H7 (cell line): ENCODE results near the gene MASP2. TPM values are rescaled to one million over a fixed set of nuclear protein-coding genes. Genes with fewer than 3 reads are reported as not detected.
"Not testable (repeated sequence)": the region's sequence is repeated elsewhere in the genome, so short reads cannot be mapped to it uniquely, and the experiment has no call there.

Source experiments
- DNase-seq: peaks from one replicate; pipeline ENCODE4 v3.0.0; 2012
- H3K27me3 ChIP-seq: 2 replicates; pipeline ENCODE4 v1.6.0; 2011; ENCODE audit warnings: mild to moderate bottlenecking, low read length; ENCODE audit not compliant: control insufficient read depth, insufficient read depth
- H3K36me3 ChIP-seq: replicated peaks from 2 replicates; pipeline ENCODE4 v1.5.1; 2011; ENCODE audit warnings: low read length; ENCODE audit not compliant: control insufficient read depth, insufficient read depth
- H3K4me3 ChIP-seq: 2 replicates; pipeline ENCODE4 v1.5.1; 2011; ENCODE audit warnings: low read depth, mild to moderate bottlenecking, control low read depth, low read length, moderate library complexity; ENCODE audit not compliant: insufficient read depth
- total RNA-seq: library from RNA; depleted of rRNA; stranded (reverse); fragments of >200 nt; shearing (Covaris generic); gene quantifications from 2 replicates; pipeline ENCODE4 v1.2.3, GENCODE V29; 2014

MASP2 gene
- total RNA-seq, 1 experiment from 2014 or later, result 0.17 TPM

- H3K36me3 ChIP-seq, result peaks cover 2% of the 10 kb centered on the region; the same call in 1 of the 2 replicates
- no peaks in the 10 kb centered on the region for H3K27me3 ChIP-seq
- DNase-seq, result no peak
- H3K4me3 ChIP-seq, result no peak overlapping the region
These were observed 15.3 kb downstream of the MASP2 start for GRCh38 chr1:11031624-11032262.

- peaks cover 4% of the 10 kb centered on the region for H3K36me3 ChIP-seq
- DNase-seq, result no peak
- H3K4me3 ChIP-seq, result no peak overlapping the region
- H3K27me3 ChIP-seq, result no peaks in the 10 kb centered on the region
These were observed 16.2 kb downstream of the MASP2 start for GRCh38 chr1:11030865-11031264.

DNA sequence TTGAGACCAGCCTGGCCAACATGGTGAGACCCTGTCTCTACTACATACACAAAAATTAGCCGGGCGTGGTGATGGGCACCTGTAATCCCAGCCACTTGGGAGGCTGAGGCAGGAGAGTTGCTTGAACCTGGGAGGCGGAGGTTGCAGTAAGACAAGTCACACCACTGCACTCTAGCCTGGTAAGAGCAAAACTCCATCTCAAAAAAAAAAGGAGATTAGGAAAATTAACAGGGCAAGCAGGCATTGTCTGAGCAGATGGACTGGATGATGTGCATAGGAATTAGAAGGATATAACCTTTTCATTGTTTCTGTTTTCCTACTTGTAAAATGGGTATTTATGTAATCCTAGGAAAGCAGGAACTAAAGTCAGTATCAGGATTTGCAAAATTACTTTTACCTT lies 19.0 kb downstream of the MASP2 start:
- H3K36me3 ChIP-seq, result peaks cover 11% of the 10 kb centered on the region
- no peak for DNase-seq
- no peaks in the 10 kb centered on the region for H3K27me3 ChIP-seq

DNA sequence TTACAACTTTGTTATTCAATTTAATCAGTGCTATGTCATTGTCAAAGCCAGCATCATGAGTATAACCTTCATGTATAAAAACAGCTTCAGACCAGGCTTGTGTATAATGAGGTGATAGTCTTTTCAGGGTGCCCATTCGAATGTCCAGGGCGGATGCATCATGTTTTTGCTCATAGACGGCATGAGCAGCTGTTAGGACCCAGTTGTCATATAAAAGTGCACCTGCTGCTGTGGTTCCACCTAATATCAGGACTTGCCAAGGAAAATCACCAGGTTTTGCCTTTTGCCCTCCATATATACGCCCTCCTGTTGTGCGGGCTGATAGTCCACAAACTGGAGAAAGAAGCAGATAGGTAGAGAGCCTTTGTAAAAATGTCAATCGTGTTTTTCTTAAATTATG lies 19.7 kb downstream of the MASP2 start:
- Histone ChIP-seq H3K27me3 (no peaks in the 10 kb centered on the region), H3K36me3 (peaks cover 14% of the 10 kb centered on the region), H3K4me3 (no peak overlapping the region)
- no peak for DNase-seq

More for the DNA sequence above, 19.0 kb downstream of the MASP2 start:
- H3K4me3 ChIP-seq, result no peak overlapping the region

DNA sequence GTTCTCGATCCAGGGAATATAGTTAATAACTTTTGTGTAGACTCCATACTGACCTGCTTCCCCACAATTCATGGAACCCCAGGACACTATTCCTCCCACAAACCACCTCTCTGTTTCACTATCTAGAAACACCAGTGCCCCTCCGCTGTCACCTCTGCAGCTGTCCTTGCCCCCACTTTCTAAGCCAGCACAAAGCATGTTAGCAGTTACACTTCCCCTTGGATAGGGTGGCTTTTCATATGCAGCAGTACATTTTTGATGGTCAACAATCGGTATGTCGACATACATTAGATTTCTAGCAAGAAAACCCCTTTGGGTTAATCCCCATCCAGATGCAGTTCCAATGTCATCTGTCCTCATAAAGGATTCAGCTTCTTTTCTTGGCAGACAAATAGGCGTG lies 20.1 kb downstream of the MASP2 start:
- Histone ChIP-seq H3K4me3 (no peak overlapping the region), H3K36me3 (peaks cover 18% of the 10 kb centered on the region), H3K27me3 (no peaks in the 10 kb centered on the region)
- DNase-seq, result no peak

- no peak for DNase-seq
These were observed 21.0 kb downstream of the MASP2 start for GRCh38 chr1:11026052-11026451.

DNA sequence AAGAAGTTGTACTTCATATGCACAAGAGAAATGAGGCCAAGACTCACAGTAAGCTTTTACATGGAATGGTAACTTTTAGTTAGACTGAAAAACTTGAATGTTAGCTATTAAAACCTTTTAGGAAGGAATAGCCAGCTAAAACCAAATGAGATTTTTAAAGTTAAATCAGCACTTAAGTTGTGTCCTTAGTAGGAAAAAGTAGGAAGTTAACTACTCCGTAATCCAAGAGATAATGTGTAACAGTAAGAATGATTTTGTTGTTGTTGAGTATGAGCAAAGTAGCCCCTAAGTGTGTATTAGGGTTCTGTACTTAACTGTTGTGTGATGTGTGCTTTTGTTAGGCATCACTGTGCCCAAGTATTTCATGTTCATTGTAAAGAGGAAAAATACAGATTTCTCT lies 21.4 kb downstream of the MASP2 start:
- Histone ChIP-seq H3K36me3 (peaks cover 26% of the 10 kb centered on the region), H3K4me3 (no peak overlapping the region), H3K27me3 (no peaks in the 10 kb centered on the region)
- no peak for DNase-seq

More at GRCh38 chr1:11026052-11026451, 21.0 kb downstream of the MASP2 start:
- Histone ChIP-seq H3K36me3 (peaks cover 22% of the 10 kb centered on the region), H3K27me3 (no peaks in the 10 kb centered on the region), H3K4me3 (no peak overlapping the region)

GRCh38 chr1:11024874-11025203 lies 22.2 kb downstream of the MASP2 start:
- H3K4me3 ChIP-seq, result no peak overlapping the region

GRCh38 chr1:11024154-11024873 lies 22.7 kb downstream of the MASP2 start:
- H3K36me3 ChIP-seq, result peaks cover 27% of the 10 kb centered on the region
- H3K4me3 ChIP-seq, result no peak overlapping the region
- no peak for DNase-seq
- H3K27me3 ChIP-seq, result no peaks in the 10 kb centered on the region

More at GRCh38 chr1:11024874-11025203, 22.2 kb downstream of the MASP2 start:
- no peaks in the 10 kb centered on the region for H3K27me3 ChIP-seq
- H3K36me3 ChIP-seq, result peaks cover 26% of the 10 kb centered on the region
- DNase-seq, result no peak

DNA sequence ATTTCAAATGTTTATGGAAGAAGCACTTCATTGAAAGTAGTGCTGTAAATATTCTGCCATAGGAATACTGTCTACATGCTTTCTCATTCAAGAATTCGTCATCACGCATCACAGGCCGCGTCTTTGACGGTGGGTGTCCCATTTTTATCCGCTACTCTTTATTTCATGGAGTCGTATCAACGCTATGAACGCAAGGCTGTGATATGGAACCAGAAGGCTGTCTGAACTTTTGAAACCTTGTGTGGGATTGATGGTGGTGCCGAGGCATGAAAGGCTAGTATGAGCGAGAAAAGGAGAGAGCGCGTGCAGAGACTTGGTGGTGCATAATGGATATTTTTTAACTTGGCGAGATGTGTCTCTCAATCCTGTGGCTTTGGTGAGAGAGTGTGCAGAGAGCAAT lies 23.8 kb downstream of the MASP2 start:
- Histone ChIP-seq H3K27me3 (no peaks in the 10 kb centered on the region), H3K36me3 (peaks cover 37% of the 10 kb centered on the region), H3K4me3 (no peak overlapping the region)
- DNase-seq, result no peak

DNA sequence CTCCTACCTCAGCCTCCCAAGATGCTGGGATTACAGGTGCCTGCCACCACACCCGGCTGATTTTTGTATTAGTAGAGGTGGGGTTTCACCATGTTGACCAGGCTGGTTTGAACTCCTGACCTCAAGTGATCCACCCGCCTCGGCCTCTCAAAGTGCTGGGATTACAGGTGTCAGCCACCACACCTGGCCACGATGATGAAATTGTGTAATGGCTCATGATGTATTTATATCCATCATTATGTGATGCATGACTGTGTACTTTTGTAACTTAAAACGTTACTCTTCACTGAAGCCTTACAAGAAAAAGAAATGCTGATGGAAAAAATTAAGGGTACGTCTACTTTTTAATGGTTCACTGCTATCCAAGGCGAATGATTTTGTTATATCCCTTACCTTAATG lies 27.1 kb downstream of the MASP2 start:
- Histone ChIP-seq H3K4me3 (no peak overlapping the region), H3K36me3 (peaks cover 41% of the 10 kb centered on the region), H3K27me3 (no peaks in the 10 kb centered on the region)
- DNase-seq, result no peak

DNA sequence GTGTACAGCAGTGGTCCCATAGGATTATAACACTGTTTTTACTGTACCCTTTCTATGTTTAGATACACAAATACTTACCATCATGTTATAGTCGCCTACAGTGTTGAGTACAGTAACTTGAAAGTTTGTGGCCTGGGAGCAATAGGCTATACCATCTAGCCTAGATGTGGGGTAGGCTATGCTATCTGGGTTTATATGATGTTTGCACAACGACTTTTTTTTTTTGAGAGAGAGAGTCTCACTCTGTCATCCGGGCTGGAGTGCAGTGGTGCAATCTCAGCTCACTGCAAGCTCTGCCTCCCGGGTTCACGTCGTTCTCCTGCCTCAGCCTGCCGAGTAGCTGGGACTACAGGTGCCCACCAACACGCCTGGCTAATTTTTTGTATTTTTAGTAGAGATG lies 27.7 kb downstream of the MASP2 start:
- H3K36me3 ChIP-seq, result peaks cover 42% of the 10 kb centered on the region
- DNase-seq, H3K27me3 ChIP-seq, H3K4me3 ChIP-seq: not testable (repeated sequence)

DNA sequence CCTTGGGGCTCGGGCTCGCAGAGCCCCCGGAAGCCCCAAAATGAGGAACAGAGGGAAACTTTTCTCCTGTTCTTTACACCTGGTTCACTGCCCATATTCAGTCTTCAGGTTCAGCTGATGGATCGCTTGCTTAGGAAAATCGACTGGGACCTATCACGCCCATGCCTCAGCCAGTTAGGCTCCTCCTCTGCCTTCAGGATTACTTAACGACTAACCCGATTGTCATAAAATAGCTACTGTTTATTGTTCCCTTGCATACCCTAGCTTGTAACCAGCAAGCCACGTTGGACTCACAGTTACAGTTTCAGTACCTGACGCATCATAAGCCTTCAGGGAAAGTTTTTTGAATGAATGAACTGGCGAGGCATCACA lies 33.9 kb downstream of the MASP2 start:
- Histone ChIP-seq H3K27me3 (no peaks in the 10 kb centered on the region), H3K4me3 (peak overlapping the region; percentile 100), H3K36me3 (peaks cover 17% of the 10 kb centered on the region)
- no peak for DNase-seq

- DNase-seq, result peak; percentile 99
- peaks cover 17% of the 10 kb centered on the region for H3K36me3 ChIP-seq
- peak within 1 kb of the TSS; percentile 100 for H3K4me3 ChIP-seq
- H3K27me3 ChIP-seq, result no peaks in the 10 kb centered on the region
These were observed 34.5 kb downstream of the MASP2 start, which contains the start of gene TARDBP for GRCh38 chr1:11012260-11013159. Gene TARDBP, plus strand, starts transcription at chr1:11012654. Its CDS starts 1,074 bp downstream, at chr1:11013728.
